Neural crest cell (in vitro differentiated cells): Measurements from ENCODE around the gene ANKRD10. TPM values are rescaled to one million over a fixed set of nuclear protein-coding genes. Genes with fewer than 3 reads are reported as not detected.

ENCODE experiments used
- DNase-seq: peaks from one replicate; pipeline ENCODE4 v3.0.0; 2021; ENCODE audit warnings: low read depth, mixed read lengths, low spot score
- H3K27ac Mint-ChIP-seq: one replicate; pipeline ENCODE4 v1.8.0; 2021; ENCODE audit warnings: mild to moderate bottlenecking, mixed read lengths; ENCODE audit not compliant: unreplicated experiment
- H3K27me3 Mint-ChIP-seq: 2 replicates; pipeline ENCODE4 v1.8.0; 2021; ENCODE audit warnings: low read depth, mild to moderate bottlenecking, mixed read lengths
- H3K36me3 Mint-ChIP-seq: 2 replicates; pipeline ENCODE4 v1.8.0; 2021; ENCODE audit warnings: low read depth, mild to moderate bottlenecking, mixed read lengths
- H3K4me1 Mint-ChIP-seq: 2 replicates; pipeline ENCODE4 v1.8.0; 2021; ENCODE audit warnings: mixed read lengths
- H3K4me3 Mint-ChIP-seq: one replicate; pipeline ENCODE4 v1.8.0; 2021; ENCODE audit warnings: mild to moderate bottlenecking, mixed read lengths
- H3K9me3 Mint-ChIP-seq: 2 replicates; pipeline ENCODE4 v1.8.0; 2021; ENCODE audit warnings: mixed read lengths
- total RNA-seq: library from RNA; stranded (reverse); gene quantifications from 2 replicates; pipeline ENCODE4 v1.2.1, GENCODE V29; 2021
- TF ChIP-seq, protein P1 (sequence below): fragments of 200-600 bp; sonication (generic); conservative IDR thresholded peaks from 2 replicates; pipeline ENCODE4 v1.5.0; 2021; ENCODE audit warnings: antibody characterized with exemption, mild to moderate bottlenecking

ANKRD10 gene
- total RNA-seq, 1 donor from 2014 or later: 204 TPM

DNA sequence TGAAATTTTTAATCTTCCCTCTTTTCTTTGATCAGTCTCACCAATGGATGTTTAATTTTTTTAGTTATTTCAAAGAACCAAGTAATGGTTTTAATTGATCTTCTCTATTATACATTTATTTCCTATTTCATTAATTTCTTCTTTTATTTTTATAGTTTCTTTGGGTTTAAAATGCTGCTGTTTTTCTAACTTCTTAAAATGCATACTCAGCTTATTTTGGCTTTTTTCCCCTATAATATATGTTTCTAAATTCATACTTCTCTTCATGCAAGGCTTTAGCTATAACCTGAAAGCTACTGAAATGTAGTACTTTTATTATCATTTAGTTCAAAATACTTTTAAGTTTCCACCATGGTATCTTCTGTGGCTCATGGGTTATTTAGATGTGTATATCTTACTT lies 53.9 kb downstream of the ANKRD10 start:
- no peak for DNase-seq
- H3K27me3 Mint-ChIP-seq: no peaks in the 10 kb centered on the region
- H3K36me3 Mint-ChIP-seq: peaks cover 4% of the 10 kb centered on the region
- H3K4me1 Mint-ChIP-seq: peaks cover 26% of the 10 kb centered on the region
- peaks cover 8% of the 10 kb centered on the region for H3K9me3 Mint-ChIP-seq
- no peak overlapping the region for H3K4me3 Mint-ChIP-seq
- no peak overlapping the region for H3K27ac Mint-ChIP-seq
- TF ChIP-seq, protein P1, sequence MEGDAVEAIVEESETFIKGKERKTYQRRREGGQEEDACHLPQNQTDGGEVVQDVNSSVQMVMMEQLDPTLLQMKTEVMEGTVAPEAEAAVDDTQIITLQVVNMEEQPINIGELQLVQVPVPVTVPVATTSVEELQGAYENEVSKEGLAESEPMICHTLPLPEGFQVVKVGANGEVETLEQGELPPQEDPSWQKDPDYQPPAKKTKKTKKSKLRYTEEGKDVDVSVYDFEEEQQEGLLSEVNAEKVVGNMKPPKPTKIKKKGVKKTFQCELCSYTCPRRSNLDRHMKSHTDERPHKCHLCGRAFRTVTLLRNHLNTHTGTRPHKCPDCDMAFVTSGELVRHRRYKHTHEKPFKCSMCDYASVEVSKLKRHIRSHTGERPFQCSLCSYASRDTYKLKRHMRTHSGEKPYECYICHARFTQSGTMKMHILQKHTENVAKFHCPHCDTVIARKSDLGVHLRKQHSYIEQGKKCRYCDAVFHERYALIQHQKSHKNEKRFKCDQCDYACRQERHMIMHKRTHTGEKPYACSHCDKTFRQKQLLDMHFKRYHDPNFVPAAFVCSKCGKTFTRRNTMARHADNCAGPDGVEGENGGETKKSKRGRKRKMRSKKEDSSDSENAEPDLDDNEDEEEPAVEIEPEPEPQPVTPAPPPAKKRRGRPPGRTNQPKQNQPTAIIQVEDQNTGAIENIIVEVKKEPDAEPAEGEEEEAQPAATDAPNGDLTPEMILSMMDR: no peak

DNA sequence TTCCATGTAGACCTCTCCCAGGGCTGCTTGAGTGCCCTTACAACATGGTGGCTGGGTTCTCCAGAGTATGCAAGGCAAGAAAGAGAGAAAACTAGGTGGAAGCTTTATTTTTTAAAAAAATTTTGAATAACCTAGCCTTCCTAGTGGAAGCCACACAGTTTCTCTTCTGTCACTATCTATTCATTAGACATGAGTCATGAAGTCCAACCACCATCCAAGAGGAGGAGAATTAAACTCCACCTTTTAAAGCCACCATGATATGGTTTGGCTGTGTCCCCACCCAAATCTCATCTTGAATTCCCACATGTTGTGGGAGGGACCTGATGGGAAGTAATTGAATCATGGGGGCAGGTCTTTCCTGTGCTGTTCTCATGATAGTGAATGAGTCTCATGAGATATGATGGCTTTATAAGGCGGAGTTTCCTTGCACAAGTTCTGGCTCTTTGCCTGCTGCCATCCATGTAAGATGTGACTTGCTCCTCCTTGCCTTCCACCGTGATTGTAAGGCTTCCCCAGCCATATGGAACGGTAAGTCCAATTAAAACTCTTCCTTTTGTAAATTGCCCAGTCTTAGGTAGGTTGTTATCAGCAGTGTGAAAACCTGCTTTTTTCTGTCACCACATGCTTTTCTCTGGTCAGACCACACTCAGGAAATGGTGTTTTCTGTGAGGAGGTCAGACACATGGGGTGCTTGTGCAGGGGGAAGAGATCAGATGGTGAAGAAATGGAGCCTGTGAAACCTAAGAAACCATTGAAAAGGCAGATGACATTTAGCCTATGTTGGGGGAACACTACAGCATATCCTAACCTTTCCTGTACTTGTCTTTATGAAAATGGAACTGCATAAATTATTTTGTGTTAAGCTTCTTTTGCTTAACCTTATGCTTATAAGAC lies 57.7 kb downstream of the ANKRD10 start:
- Mint-ChIP-seq H3K27me3 (no peaks in the 10 kb centered on the region), H3K4me1 (peaks cover 12% of the 10 kb centered on the region), H3K4me3 (no peak overlapping the region), H3K9me3 (peaks cover 8% of the 10 kb centered on the region), H3K36me3 (peaks cover 4% of the 10 kb centered on the region), H3K27ac (no peak overlapping the region)
- DNase-seq: no peak
- TF ChIP-seq, protein P1: no peak

- no peak overlapping the region for H3K27ac Mint-ChIP-seq
- no peak for DNase-seq
- TF ChIP-seq, protein P1: no peak
- no peak overlapping the region for H3K4me3 Mint-ChIP-seq
- H3K27me3 Mint-ChIP-seq: no peaks in the 10 kb centered on the region
- H3K36me3 Mint-ChIP-seq: peaks cover 4% of the 10 kb centered on the region
- H3K4me1 Mint-ChIP-seq: peaks cover 23% of the 10 kb centered on the region
- peaks cover 8% of the 10 kb centered on the region for H3K9me3 Mint-ChIP-seq
These were observed 59.5 kb downstream of the ANKRD10 start for GRCh38 chr13:110855363-110855762.

DNA sequence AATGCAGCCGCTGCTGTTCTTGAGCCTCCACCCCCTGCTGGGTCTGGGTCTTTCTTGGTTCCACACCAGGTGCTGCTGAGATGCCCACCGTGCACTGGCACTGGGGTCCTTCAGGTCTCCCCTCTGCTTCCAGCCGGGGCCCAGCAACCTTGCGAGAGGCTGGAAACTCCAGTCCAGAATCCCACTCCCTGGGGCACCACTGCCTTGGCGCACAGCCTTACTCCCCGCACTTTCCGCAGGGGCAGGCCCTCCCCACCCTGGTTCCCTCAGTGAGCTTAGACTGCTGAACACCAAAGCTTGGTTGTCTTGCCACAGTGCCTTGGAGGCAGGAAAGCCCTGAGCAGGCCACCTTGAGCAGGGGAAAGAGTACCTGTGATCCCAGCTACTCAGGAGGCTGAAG lies 60.0 kb downstream of the ANKRD10 start:
- Mint-ChIP-seq H3K9me3 (peaks cover 10% of the 10 kb centered on the region), H3K4me3 (no peak overlapping the region), H3K36me3 (peaks cover 4% of the 10 kb centered on the region), H3K27me3 (no peaks in the 10 kb centered on the region), H3K4me1 (peaks cover 28% of the 10 kb centered on the region), H3K27ac (no peak overlapping the region)
- DNase-seq: no peak
- TF ChIP-seq, protein P1: no peak

GRCh38 chr13:110853235-110853721 lies 61.6 kb downstream of the ANKRD10 start:
- H3K9me3 Mint-ChIP-seq: peaks cover 10% of the 10 kb centered on the region
- no peak overlapping the region for H3K4me3 Mint-ChIP-seq
- H3K27me3 Mint-ChIP-seq: no peaks in the 10 kb centered on the region
- no peak for DNase-seq
- TF ChIP-seq, protein P1: no peak
- no peak overlapping the region for H3K27ac Mint-ChIP-seq
- H3K4me1 Mint-ChIP-seq: peaks cover 33% of the 10 kb centered on the region
- H3K36me3 Mint-ChIP-seq: peaks cover 4% of the 10 kb centered on the region
